KG1 (cell line): Measurements from ENCODE around the gene DBN1.

Experiments
- DNase-seq: peaks from one replicate; lab custom pipeline; 2025; lab: John Stamatoyannopoulos, UW

Gene DBN1

GRCh38 chr5:177473443-177474001, at the start of gene DBN1:
DBN1 (minus strand) TSS chr5:177473634; CDS start chr5:177473521, 113 bp downstream.
- DNase-seq: no peak

DNA sequence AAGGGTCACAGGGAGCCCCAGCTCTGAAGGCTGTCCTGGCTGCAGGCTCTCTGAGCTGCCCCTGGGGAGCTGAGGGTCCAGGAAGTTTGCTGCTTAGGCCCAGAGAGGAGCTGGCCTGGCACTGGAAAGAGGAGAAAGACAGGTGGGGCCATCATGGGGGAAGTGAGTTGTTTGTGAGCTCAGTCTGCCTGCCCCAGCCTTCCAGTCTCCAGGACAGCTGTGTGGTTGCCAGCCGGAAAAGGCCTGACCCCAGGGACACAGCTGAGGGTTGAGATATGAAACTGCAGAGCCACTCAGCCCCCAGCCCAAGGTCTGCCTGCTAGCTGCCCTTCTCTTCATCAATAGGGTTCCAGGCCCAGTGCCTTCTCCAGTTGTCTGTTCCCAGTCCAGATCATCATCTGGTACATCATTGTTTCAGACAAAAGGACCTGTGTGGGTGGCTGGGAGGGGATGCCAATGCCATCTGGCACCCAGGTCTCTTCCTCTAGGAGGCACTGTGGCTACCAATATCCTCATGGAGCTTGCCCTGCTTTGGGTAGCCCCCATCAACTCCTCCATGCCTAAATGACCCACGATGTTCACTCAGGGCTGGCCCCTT, 47.6 kb upstream of the DBN1 start:
- no peak for DNase-seq

- DNase-seq: no peak
Measured at GRCh38 chr5:177520271-177520670, 46.8 kb upstream of the DBN1 start.

GRCh38 chr5:177519463-177520235, 46.2 kb upstream of the DBN1 start:
- DNase-seq: no peak

DNA sequence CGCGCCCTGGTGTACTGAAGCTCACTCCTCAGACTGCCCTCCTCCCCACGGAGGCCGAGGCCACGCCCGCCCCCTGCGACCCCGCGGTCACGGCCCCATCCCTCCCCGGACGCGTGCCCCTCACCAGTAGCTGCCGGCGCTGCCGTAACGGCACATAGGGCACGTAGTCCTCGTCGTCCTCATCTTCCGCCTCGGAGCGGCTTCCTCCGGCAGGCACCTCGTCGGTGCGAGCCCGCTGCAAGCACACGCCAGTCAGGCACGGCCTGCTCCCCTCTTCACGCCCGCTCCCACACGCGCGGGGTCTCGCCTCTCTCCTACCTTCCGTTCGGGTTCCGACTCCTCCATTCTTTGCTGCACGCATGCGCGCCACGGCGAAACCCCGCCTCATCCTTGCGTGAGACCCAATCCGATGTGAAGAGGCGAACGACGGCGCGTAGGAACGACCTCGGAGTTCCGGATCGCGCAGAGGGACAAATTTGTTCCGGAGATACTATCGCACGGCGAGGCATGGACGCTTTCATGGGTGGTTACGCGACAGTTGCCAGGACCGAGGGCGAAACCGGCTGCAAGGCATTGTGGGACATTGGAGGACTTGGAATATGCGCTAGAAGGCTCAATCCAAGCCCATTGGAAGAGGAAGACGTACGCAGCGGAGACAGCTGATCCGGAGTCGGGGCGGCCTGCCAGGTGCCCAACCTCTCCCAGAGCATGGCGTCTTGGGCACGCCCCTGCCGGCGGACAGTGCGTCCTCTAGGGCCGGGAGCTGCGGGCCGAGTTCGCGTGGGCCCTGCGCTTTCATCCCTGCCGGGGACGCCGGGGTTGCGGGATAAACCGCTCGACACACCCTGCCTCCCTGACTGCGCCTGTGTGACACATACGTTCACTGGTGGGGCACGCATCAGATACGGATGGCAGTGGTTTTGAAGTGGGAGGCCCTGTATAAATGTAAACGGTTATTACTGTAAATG, 43.5 kb upstream of the DBN1 start, which contains the start of gene DDX41:
DDX41 (minus strand) TSS at position 361 of the 968 bp plus-strand sequence; CDS start at position 345, 16 bp downstream.
- DNase-seq: peak; percentile 92

- DNase-seq: no peak
Measured at GRCh38 chr5:177515580-177515979, 42.1 kb upstream of the DBN1 start.

GRCh38 chr5:177514541-177514940, 41.1 kb upstream of the DBN1 start:
- DNase-seq: no peak

- DNase-seq: no peak
Measured at GRCh38 chr5:177513500-177513899, 40.1 kb upstream of the DBN1 start.

DNA sequence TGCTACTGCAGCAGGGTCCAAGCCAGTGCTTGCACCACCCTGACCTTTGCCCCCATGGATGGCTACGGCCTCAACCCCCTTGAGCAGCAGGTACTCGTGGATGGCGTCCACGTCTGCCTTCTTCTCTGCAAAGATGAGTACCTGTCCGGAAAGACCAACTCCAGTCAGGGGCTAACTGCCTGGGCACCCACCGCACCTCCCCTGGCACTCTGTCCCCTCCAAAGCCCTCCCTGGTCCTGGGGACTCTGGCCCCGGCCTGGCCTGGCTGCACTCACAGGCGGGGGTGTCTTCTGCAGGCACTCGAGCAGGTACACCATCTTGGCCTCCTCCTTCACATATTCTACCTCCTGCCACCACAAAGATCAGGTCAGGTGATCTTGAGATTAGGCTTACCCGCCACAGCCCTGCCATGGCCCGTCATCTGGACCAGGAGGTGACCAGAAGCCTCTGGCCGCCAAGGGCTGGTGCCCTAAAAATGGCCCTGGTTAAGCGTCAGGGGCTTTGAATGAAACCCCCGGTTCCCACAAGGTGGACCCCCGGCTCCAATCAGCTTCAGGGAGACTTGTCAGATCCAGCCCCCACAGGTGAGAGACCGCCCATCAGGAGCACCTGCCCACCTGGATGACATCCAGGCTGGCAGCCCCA, 39.4 kb upstream of the DBN1 start:
- no peak for DNase-seq

DNA sequence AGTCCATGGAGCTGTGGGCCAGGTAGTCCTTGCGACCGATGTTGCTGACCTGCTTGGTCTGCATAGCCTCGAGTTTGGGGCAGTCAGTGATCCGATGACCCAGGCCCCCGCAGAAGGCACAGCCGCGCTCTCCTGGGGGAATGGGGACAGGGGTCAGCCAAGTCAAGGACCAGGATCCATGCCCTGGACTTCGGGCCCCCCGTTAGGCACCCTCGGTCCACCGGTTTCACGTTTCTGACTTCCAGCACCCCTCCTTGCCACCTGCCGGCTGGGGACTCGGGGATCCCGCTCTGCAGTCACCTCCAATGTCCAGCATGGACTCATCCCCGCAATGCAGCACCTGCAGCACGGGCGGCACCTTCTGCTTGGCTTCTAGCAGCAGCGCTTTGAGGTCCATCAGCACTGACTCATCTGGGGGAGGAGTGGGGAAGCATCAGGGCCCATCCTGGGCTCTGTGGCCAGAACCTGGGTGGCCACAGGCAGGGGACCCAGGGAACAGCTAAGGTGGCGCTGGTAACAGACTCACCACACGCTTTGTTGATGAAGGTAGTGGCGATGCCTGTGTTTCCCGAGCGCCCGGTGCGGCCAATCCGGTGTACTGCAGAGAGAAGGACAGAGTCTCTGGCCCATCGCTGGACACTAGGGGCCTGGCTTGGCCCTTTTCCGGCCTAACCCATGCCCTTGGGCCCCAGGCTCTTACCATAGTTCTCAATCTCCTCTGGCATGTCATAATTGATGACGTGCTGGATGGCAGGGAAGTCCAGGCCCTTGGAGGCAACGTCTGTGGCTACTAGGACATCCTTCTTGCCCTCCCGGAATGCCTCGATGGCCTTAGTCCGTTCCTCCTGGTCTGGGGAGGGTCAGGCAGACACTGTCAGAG, 38.6 kb upstream of the DBN1 start:
- DNase-seq: no peak

DNA sequence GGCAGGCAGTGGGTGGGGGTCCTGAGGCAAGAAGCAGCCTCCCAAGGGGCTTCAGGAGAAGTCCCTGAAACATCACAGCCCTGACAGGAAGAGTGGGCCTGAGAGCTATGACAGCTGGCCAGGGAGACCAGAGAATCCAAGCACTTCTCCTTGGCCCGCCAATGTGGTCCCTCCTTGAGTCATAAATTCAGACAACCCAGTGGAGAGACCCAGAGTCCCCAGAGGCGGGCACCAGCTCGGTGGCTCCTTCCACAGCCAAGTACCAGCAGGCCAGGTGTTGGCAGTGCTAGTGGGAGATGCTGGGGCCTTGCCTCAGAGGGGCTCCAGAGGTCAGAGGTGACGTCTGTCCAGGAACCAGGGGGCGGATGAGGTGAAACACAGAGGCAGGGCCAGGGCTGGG, 37.7 kb upstream of the DBN1 start:
- DNase-seq: no peak

- no peak for DNase-seq
Measured at GRCh38 chr5:177510567-177511053, 37.2 kb upstream of the DBN1 start.

- DNase-seq: no peak
Measured at GRCh38 chr5:177509991-177510566, 36.6 kb upstream of the DBN1 start.

DNA sequence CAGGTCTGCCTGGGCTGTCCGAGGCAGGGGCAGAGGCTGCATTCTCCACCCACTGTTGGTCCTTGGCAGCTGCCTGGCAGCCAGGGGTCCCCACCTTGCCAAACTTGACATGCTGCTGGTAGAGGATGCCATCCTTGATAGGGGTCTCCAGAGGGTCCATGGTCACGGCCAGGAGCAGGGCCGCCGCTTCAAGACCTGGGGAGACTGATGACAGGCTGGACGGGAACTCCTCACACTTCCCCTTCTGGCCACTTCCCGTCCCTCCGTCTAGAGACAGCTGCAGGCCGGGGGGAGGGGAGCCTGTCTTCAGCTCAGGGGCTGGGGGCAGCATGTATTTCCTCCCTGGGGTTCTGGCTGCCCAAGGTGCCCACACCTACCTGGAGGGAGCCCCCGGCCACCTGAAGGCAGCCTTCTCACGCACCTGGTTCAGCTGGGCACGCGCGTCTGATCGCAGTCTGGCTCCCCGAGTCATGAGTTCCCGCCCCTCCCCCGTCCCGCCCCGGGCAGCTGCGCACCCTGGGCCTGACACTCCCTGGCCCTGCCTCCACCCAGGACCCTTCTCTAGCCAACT, 36.0 kb upstream of the DBN1 start, which contains the start of gene DOK3:
DOK3 (minus strand) TSS at position 446 of the 571 bp plus-strand sequence; CDS start at position 160, 286 bp downstream.
- no peak for DNase-seq

- DNase-seq: no peak
Measured at GRCh38 chr5:177508837-177509236, 35.4 kb upstream of the DBN1 start.

DNA sequence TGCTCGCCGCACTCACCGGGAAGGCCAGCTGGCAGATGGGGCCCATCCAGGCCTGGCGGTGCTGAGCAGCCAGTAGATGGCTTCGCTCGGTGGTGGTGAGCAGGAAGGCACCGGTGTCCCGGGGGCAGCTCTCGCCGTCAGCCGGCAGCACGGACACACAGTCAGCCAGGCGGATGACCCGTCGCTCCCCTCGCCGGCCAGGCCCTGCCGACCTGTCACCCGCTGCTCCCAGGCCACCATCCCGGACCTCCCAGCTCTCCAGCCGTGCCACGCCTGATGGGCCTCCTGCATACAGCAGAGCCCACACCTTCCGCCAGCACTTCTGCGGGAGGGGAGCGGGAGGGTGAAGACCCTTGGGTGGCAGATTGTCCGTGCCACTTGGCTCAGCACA, 34.8 kb upstream of the DBN1 start:
- DNase-seq: no peak

DNA sequence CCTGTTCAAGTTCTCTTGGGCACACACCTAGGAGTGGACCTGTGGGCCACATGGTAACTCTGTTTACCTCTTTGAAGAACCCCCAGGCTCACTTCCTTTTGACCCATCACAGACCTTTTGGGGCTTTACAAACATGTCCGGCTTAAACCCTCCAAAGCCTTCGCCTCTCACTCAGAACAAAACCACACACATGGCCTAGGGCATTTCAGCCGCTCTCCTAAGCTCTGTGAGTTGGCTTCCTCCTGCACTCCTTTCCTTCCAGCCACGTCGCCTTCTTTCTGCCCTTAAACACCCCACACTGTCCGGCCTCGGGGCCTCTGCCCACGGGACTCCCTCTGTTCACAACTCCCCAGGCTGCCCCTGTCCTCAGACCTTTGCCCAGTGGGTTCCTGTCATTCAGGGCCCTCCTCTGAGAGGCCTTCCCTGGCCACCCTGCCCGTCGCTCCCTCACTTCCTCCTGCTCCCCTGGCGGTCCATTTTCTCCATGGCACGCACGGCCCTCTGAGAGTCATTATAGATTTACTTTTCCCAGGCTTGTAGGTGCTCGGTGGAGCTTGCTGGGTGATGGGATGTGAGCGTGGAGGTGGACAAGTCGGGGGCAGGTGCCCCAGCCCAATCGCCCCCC, 34.3 kb upstream of the DBN1 start:
- DNase-seq: no peak

GRCh38 chr5:177507165-177507564, 33.7 kb upstream of the DBN1 start:
- DNase-seq: no peak

GRCh38 chr5:177505075-177505474, 31.6 kb upstream of the DBN1 start:
- no peak for DNase-seq
